Parathyroid adenoma (tissue), 2 donors: ENCODE measurements around the gene EIF4ENIF1.
"Not testable (repeated sequence)": the region's sequence is repeated elsewhere in the genome, so short reads cannot be mapped to it uniquely, and the experiment has no call there.

Experiments
- H2AFZ ChIP-seq: fragments of 300-600 bp; sonication (generic); one replicate; pipeline ENCODE4 v1.7.0; 2017; ENCODE audit warnings: antibody characterized with exemption, mild to moderate bottlenecking
- H3K27ac ChIP-seq: fragments of 300-600 bp; sonication (generic); one replicate; pipeline ENCODE4 v1.7.0; 2017
- H3K27me3 ChIP-seq: fragments of 300-600 bp; sonication (generic); one replicate; pipeline ENCODE4 v1.7.0; 2017; ENCODE audit warnings: low read length; ENCODE audit not compliant: control insufficient read depth, insufficient read depth
- H3K36me3 ChIP-seq: fragments of 300-600 bp; sonication (generic); one replicate; pipeline ENCODE4 v1.7.0; 2017; ENCODE audit warnings: low read length; ENCODE audit not compliant: control insufficient read depth, insufficient read depth
- H3K4me1 ChIP-seq: fragments of 300-600 bp; sonication (generic); one replicate; pipeline ENCODE4 v1.7.0; 2017; ENCODE audit warnings: control low read depth
- H3K4me2 ChIP-seq: fragments of 300-600 bp; sonication (generic); one replicate; pipeline ENCODE4 v1.7.0; 2017; ENCODE audit warnings: low read length
- H3K4me3 ChIP-seq: fragments of 300-600 bp; sonication (generic); one replicate; pipeline ENCODE4 v1.7.0; 2017; ENCODE audit warnings: low read depth, low read length
- H3K79me2 ChIP-seq: fragments of 300-600 bp; sonication (generic); one replicate; pipeline ENCODE4 v1.7.0; 2017; ENCODE audit warnings: control low read depth
- H3K9ac ChIP-seq: fragments of 300-600 bp; sonication (generic); one replicate; pipeline ENCODE4 v1.7.0; 2017; ENCODE audit warnings: mild to moderate bottlenecking
- H3K9me3 ChIP-seq: fragments of 300-600 bp; sonication (generic); one replicate; pipeline ENCODE4 v1.7.0; 2017; ENCODE audit warnings: low read length; ENCODE audit not compliant: control insufficient read depth
- CTCF ChIP-seq: fragments of 300-600 bp; sonication (generic); IDR thresholded peaks from one replicate; pipeline ENCODE4 v1.7.0; 2017; ENCODE audit warnings: antibody characterized with exemption, mild to moderate bottlenecking
- donor health status: primary hyperparathyroidism.

Gene EIF4ENIF1

GRCh38 chr22:31495343-31495742, 5.7 kb upstream of the EIF4ENIF1 start:
- H2AFZ ChIP-seq, result peak overlapping the region; percentile 88
- H3K9ac ChIP-seq, result no peak overlapping the region
- H3K9me3 ChIP-seq, result no peaks in the 10 kb centered on the region
- no peaks in the 10 kb centered on the region for H3K79me2 ChIP-seq
- peak overlapping the region; percentile 94 for H3K4me2 ChIP-seq
- no peak for TF ChIP-seq CTCF
- peak overlapping the region; percentile 88 for H3K4me3 ChIP-seq
- H3K27ac ChIP-seq, result peak overlapping the region; percentile 75
- no peaks in the 10 kb centered on the region for H3K4me1 ChIP-seq
- no peaks in the 10 kb centered on the region for H3K36me3 ChIP-seq
- H3K27me3 ChIP-seq, result no peaks in the 10 kb centered on the region

DNA sequence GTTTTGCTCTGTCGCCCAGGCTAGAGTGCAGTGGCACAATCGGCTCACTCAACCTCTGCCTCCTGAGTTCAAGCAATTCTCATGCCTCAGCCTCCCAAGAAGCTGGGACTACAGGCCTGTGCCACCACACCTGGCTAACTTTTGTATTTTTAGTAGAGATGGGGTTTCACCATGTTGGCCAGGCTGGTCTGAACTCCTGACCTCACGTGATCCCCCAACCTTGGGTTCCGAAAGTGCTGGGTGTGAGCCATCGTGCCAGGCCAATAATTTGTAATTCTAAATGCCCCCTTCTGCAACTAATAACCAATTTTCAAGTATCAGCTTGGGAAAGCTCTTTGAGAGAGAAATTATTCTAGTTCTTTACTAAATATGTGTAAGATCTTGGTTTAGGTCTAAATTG, 3.7 kb upstream of the EIF4ENIF1 start:
- H3K4me1 ChIP-seq, H3K36me3 ChIP-seq, H3K9ac ChIP-seq, H3K79me2 ChIP-seq, H3K27ac ChIP-seq, H3K4me3 ChIP-seq, H2AFZ ChIP-seq, H3K9me3 ChIP-seq, H3K4me2 ChIP-seq, H3K27me3 ChIP-seq: not testable (repeated sequence)

DNA sequence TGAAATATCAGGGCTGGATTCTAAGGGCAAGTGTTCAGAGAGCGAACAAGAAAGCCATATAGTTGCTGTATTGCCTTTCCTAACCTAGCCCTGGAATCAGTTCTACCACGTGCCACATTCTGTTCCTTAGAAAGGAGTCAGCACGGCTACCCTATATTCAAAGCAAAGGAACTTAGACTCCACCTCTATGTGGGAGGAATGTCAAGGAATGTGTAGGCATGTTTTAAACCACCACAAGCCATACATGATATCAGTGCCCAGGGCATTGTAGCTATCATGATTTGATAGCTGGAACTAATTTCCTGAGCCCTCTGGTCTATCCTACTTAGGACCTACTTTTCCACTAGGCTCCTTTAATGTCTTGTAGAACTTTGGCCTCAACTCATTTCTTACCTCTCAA, 2.5 kb upstream of the EIF4ENIF1 start:
- H3K79me2 ChIP-seq, result no peaks in the 10 kb centered on the region
- no peak overlapping the region for H3K9ac ChIP-seq
- H3K4me3 ChIP-seq, result no peak overlapping the region
- no peak overlapping the region for H3K27ac ChIP-seq
- no peak overlapping the region for H3K4me2 ChIP-seq
- H3K9me3 ChIP-seq, result no peaks in the 10 kb centered on the region
- no peaks in the 10 kb centered on the region for H3K27me3 ChIP-seq
- H3K36me3 ChIP-seq, result no peaks in the 10 kb centered on the region
- no peak overlapping the region for H2AFZ ChIP-seq
- no peak for TF ChIP-seq CTCF
- H3K4me1 ChIP-seq, result no peaks in the 10 kb centered on the region

GRCh38 chr22:31491218-31491962, 1.7 kb upstream of the EIF4ENIF1 start:
- Histone ChIP-seq H3K4me1 (no peaks in the 10 kb centered on the region), H3K27me3 (no peaks in the 10 kb centered on the region), H3K27ac (peak overlapping the region; percentile 95), H3K4me2 (peak overlapping the region; percentile 84), H3K9me3 (no peaks in the 10 kb centered on the region), H2AFZ (no peak overlapping the region), H3K9ac (no peak overlapping the region), H3K36me3 (no peaks in the 10 kb centered on the region), H3K79me2 (no peaks in the 10 kb centered on the region), H3K4me3 (peak overlapping the region; percentile 74)
- no peak for TF ChIP-seq CTCF

DNA sequence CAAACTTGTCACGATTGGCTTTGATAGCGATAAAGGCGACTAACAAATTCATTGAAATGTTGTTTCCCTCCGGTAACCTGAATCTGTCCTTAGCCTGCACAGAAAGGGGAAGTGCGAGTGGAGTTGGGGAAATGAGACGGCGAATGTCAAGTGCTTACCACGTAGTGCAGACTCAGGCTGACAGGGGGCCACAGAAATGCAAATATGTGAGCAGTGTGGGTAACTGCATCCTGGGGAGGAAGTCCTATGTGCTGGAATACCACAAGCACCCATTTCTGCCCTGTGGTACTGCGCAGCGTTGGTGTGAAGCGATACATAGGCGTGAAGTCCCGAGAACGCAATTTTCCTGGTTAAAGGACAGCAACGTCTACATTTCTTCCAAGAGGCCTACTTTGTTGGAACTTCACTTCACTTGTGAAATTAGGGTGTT, 869 bp upstream of the EIF4ENIF1 start:
- no peaks in the 10 kb centered on the region for H3K4me1 ChIP-seq
- H3K4me2 ChIP-seq, result peak overlapping the region; percentile 84
- H3K9ac ChIP-seq, result no peak overlapping the region
- no peaks in the 10 kb centered on the region for H3K27me3 ChIP-seq
- H3K36me3 ChIP-seq, result no peaks in the 10 kb centered on the region
- H3K79me2 ChIP-seq, result no peaks in the 10 kb centered on the region
- H3K27ac ChIP-seq, result peak overlapping the region; percentile 95
- no peaks in the 10 kb centered on the region for H3K9me3 ChIP-seq
- no peak for TF ChIP-seq CTCF
- H3K4me3 ChIP-seq, result peak overlapping the region; percentile 74
- peak overlapping the region; percentile 80 for H2AFZ ChIP-seq
